ENCODE results near the gene DOCK9.

GRCh38 chr13:98846986-98847385 is 130.9 kb downstream of the DOCK9 start:
- TF ChIP-seq, protein P1, sequence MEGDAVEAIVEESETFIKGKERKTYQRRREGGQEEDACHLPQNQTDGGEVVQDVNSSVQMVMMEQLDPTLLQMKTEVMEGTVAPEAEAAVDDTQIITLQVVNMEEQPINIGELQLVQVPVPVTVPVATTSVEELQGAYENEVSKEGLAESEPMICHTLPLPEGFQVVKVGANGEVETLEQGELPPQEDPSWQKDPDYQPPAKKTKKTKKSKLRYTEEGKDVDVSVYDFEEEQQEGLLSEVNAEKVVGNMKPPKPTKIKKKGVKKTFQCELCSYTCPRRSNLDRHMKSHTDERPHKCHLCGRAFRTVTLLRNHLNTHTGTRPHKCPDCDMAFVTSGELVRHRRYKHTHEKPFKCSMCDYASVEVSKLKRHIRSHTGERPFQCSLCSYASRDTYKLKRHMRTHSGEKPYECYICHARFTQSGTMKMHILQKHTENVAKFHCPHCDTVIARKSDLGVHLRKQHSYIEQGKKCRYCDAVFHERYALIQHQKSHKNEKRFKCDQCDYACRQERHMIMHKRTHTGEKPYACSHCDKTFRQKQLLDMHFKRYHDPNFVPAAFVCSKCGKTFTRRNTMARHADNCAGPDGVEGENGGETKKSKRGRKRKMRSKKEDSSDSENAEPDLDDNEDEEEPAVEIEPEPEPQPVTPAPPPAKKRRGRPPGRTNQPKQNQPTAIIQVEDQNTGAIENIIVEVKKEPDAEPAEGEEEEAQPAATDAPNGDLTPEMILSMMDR (optimal IDR thresholded peaks at IDR 0.05 in 1 of 3, IDR thresholded peaks at IDR 0.05 in 1 of 3, conservative IDR thresholded peaks at IDR 0.05 in 1 of 3; ENCODE audit: extremely low read depth in 1 of 3, insufficient read depth in 2 of 3, low read length in 3 of 3): no peak
- TF ChIP-seq EZH2 (IDR thresholded peaks at IDR 0.05; ENCODE audit: low read length): no peak

All from keratinocyte (primary cell).